Measurements from ENCODE around the gene PLEKHA5.
"Not testable (repeated sequence)": the region's sequence is repeated elsewhere in the genome, so short reads cannot be mapped to it uniquely, and the experiment has no call there.

PLEKHA5 gene, protein sequence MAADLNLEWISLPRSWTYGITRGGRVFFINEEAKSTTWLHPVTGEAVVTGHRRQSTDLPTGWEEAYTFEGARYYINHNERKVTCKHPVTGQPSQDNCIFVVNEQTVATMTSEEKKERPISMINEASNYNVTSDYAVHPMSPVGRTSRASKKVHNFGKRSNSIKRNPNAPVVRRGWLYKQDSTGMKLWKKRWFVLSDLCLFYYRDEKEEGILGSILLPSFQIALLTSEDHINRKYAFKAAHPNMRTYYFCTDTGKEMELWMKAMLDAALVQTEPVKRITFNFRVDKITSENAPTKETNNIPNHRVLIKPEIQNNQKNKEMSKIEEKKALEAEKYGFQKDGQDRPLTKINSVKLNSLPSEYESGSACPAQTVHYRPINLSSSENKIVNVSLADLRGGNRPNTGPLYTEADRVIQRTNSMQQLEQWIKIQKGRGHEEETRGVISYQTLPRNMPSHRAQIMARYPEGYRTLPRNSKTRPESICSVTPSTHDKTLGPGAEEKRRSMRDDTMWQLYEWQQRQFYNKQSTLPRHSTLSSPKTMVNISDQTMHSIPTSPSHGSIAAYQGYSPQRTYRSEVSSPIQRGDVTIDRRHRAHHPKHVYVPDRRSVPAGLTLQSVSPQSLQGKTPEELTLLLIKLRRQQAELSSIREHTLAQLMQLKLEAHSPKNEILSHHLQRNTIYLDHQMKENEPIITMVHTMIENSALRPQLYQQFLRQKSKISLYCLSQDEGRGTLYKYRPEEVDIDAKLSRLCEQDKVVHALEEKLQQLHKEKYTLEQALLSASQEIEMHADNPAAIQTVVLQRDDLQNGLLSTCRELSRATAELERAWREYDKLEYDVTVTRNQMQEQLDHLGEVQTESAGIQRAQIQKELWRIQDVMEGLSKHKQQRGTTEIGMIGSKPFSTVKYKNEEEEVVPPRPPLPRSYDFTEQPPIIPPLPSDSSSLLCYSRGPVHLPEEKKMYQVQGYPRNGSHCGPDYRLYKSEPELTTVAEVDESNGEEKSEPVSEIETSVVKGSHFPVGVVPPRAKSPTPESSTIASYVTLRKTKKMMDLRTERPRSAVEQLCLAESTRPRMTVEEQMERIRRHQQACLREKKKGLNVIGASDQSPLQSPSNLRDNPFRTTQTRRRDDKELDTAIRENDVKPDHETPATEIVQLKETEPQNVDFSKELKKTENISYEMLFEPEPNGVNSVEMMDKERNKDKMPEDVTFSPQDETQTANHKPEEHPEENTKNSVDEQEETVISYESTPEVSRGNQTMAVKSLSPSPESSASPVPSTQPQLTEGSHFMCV

DNA sequence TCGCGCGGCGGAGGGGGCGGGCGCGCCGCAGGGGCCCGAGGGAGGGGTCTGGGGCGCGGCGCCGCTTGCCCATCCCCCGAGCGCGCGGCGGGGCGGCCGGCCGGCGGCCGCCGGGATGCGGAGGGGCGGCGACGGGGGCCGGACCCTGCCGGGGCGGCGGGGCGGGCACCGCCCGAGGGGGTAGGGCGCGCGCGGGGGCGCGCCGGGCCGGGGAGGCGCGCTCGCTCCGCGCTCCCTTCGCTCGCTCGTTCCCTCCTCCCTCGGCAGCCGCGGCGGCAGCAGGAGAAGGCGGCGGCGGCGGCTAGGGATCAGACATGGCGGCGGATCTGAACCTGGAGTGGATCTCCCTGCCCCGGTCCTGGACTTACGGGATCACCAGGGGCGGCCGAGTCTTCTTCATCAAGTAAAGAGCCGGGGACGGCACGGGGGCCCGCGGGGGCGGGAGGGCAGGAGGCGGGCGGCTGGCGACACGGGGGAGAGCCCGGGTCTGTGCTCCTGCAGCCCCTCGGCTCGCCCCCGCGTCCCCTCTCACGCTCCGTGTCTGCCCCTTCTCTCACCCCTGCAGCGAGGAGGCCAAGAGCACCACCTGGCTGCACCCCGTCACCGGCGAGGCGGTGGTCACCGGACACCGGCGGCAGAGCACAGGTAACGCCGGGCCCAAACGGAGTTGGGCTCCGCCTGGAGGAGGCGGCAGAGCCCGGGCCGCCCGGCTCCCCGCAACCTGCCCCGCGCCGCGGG lies at the start of gene PLEKHA5:
Gene PLEKHA5 (plus strand): TSS at position 248 of the 738 bp plus-strand sequence. CDS start 67 bp downstream, at position 315.
- DNase-seq, result peak; percentile 66

DNA sequence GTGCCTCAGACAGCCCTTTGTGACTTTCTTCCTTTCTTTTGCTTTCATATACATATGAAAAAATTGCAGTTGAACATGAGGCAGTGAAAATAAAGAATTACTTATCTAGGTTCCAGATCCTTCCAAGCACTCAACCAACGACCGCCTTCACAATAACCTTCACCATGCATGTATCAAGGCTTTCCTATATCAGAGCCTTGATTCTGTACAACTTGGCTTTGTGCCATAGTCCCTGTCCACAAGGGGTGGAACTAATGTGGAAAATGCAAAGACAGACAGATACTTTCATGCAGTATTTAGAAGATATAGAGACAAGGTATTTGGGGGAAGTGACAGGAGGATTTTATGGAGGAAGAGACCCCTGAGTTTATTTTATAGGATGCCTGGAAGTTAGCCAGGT lies 48.6 kb upstream of the PLEKHA5 start:
- DNase-seq, result no peak

DNA sequence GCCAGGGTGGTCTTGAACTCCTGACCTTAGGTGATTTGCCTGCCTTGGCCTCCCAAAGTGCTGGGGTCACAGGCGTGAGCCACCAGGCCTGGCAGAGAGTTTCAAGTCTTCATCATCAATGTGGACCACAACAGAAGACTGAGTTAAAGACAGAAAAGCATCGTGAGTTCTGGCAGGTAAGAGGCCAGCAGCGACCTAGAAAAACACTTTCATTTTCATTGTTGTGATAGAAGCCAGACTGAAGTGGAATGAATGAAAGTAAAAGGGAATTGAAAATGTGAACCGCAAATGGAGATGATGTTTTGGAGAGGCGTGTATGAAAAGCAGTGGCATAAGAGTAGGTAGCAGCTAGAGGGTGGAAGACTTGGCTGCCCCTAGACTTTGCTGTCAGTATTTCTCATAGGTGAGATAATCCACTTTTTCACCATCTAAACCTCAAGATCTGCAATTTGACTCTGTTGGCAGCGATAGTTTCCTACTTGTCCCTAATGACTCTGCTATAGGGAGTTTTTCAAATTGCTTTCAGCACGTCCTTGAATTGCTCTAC lies 47.1 kb upstream of the PLEKHA5 start:
- DNase-seq, result no peak

DNA sequence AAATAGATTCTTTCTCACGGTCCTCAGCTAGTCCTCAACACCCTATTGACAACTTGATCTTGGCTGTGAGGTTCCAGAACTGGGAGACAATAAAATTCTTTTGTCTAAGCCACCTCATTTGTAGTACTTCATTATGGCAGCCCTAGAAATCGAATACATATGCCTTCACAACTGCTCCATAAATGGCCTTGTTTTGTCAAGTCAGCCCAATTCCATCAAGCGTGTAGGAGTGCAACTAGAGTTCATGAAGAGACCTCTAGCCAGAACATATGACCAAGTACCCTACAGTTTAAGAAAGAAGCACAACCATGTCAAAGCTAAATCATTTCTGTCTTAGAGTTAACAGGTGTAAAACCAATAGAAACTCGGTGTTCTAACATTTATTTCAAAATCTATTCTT lies 45.0 kb upstream of the PLEKHA5 start:
- DNase-seq, result no peak

DNA sequence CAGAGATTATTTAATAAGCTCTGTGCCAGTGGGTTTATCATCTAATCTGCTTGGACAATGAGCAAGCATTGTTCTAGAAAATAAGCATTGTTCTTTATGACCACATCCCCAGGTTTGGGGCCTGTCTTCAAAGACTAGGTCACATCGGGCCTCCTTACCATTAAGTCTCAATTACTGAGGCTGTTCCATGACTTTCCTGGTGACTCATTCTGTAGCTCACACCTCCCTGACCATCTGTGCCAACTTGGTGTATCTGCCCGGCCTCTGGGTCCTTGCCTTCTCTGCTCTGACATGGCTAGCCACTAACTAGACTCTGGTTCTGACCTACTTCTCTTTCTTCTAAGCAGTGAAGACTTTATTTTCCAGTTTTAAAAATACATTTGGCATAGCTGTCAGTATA lies 44.4 kb upstream of the PLEKHA5 start:
- no peak for DNase-seq

DNA sequence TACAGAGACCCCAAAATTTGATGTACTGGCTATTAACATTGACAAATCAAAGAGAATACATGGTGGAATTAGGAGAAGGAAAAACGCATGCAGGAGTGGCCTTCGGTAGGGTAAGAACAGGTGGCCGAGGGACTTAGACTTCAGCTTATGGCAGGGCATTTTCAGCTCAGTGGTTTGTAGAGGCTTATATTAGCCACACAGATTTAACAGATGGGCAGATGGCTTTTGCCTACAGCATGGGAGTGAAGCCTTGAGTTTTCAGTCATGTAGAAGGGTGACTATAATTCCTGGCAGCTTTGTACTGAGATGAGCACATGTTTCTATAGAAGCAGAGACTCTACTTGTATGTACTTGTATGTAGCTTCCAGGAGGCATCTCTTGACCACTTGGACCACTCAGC lies 40.9 kb upstream of the PLEKHA5 start:
- no peak for DNase-seq

DNA sequence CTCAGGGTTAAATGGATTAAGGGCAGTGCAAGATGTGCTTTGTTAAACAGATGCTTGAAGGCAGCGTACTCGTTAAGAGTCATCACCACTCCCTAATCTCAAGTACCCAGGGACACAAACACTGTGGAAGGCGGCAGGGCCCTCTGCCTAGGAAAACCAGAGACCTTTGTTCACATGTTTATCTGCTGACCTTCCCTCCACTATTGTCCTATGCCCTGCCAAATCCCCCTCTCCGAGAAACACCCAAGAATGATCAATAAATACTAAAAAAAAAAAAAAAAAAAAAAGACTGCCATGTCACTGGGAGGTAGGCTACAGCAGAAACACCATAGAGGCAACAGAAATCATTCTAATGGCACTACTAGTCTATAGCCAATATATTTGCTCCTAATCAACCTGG lies 37.1 kb upstream of the PLEKHA5 start:
- DNase-seq, result not testable (repeated sequence)

DNA sequence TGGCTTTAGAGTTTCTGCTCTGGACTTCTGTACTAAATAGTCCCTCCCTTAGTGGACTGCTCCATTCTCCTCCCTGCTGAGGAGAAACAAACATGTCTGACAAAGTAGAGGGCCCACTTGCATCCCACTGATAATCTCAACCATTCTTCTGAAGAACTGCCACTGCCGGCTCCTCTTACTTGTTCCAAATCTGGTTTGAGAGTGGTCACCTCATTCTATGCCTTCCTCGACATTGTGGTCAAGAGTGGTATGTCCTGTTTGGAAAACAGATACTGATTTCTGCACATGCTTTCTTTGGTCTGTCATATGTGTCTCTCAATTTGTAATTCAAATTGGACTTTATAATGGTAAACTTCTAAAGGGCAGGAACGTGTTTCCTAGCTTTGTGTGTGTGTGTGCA lies 36.3 kb upstream of the PLEKHA5 start:
- DNase-seq, result no peak

DNA sequence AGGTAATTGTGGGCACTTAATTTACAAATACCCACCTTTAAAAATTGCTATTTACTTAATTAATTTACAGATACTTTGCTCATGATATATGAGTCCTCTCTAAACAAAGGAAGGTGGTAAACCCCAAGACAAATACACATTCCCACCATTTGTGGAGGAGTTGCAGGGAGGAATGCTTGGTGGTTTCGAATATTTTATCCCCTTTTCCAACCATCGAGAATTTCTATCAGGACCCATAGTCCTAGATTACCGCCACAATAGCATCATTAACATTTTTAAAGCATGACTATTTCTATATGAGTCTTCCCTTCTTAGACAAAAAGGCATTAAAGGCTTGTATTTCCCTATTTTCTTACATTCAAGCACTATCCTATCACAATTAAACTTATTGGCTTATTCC lies 34.2 kb upstream of the PLEKHA5 start:
- DNase-seq, result no peak

DNA sequence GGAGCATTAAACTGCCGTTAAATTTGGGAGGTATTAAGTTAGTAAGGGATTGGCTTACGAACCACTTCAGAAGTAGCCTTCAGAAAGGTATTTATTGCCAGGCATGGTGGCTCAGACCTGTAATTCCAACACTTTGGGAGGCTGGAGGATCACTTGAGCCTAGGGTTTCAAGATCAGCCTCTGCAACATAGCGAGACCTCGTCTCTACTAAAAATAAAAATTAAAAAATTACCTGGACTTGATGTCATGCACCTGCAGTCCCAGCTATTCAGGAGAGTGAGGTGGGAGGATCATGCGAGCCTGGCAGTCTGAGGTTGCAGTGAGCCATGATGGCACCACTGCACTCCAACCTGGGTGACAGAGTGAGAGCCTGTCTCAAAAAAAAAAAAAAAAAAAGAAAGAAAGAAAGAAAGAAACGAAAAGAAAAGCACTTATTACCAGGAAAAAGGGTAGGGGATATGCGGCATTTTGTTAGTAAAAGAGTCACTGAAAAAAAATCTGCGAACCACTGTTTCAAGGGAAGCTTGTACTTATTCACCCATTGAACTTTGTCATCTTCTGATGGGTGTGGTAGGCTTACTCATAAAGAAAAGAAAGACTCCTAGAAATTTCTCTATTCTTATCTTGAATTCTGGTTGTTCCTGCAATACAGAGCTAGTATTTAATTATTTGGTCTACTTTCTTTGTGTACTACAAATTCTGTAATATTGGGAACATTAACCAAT lies 33.6 kb upstream of the PLEKHA5 start:
- DNase-seq, result no peak

DNA sequence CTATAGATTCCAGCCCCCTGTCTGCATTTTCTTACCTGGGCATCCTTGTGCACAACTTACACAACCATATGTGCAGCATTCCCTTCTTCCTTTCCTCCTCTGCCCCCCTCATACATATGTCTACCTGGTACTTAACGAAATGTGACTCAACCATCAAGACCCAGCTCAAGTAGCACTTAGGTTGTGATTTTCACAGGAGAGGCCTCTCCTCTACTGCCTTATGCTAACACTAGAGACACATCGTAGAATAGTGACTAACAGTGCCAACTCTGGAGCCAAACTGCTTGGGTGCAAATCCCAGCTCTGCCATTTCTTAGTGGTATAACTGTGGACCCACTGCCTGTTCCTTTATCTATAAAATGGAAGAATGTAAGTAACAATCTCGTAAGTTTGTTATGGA lies 24.1 kb upstream of the PLEKHA5 start:
- no peak for DNase-seq

DNA sequence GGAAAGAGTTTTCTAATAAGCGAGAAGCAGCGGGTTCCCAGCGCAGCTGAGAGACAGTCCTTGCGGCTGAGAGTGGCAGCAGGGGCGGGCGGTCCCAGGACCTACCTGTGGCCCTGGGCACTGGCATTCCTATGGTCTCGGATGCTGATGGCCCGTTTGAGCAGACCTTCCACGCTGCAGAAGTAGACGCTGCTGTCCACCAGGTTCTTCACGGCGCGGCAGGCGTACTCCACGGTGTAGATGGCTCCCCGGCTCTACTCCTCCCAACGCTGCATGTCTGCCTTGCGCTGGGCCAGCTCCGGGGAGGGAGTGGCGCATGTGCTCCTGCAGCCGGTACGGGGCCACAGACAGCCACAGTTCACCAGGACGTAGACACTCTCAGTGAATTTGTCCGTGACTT lies 21.8 kb upstream of the PLEKHA5 start:
- DNase-seq, result no peak

DNA sequence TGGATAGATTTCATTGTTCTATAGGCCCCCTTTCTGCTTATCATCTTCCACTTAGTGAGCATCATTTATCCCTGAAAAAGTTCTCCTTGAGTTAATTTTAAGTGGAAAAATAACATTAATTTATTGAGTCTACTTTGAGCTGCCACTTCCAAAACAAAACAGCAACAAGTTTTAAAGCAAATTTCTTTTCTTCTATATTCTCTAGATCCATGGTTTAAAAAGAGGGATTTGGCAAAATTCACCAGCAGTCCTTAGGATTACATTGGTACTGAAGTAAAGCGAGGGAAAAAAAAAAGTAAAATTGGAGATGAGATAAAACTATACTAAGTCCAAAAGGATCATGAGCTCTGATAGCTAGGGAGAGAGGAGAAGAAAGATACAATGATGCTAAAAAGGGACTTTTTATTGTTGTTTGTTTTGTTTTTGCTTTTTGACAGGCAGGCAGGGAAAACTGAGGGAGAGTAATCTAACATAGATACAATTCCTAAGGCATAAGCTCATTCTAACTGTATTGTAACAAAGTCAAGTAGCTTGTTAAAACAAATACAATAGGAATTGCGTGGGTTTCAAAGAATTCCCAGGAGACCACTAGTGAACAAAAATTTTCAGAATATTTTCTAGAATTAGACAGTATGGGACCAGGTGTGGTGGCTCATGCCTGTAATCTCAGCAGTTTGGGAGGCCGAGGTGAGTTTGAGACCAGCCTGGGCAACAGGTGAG lies 19.2 kb upstream of the PLEKHA5 start:
- no peak for DNase-seq

DNA sequence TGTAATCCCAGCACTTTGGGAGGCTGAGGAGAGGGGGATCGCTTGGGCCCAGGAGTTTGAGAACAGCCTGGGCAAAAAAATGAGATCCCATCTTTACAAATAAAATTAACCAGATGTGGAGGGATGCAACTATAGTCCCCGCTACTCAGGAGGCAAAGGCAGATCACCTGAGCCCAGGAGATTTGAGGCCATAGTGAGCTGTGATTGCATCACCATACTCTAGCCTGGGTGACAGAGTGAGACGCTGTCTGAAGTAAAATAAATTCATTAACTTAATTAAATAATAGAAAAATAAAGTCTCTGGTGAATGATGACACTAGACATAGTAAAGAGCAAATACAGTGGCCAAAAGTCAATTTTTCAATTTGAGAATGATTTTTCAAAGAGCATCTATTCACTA lies 16.1 kb upstream of the PLEKHA5 start:
- DNase-seq, result no peak

DNA sequence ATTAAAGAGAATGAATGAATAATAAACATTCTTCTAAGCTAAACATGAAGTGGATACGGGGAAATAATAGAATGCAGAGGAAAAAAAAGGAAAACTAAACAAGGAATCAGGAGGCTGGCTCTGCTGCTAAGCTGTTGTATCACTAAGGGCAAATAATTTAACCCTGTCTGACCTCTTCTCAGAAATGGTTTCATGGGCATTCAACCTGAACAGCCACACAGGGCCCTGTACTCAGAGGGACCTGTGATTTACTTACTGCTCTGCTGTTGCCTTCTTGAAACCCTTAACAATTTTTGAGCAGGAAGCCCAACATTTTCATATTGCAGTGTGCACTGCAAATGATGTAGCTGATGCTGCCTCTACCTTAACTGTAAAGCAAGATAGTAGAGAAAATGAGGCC lies 14.2 kb upstream of the PLEKHA5 start:
- DNase-seq, result no peak

DNA sequence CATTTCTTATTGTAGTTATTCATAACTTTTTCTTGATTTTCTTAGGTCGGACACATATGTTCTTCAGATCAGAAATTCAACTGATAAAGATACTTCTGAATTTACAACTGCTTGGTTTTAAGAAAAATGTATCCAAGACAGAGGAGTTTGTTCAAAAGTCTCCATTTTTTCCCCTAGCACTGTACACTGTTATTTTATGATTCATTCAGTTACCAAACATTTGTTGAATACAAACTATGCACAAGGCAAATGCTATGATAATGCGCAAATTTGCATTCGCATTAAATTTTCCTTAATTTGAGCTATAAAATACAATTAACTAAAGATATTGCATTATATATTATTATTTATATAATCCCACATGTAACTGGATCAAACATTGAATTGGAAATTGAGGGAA lies 10.1 kb upstream of the PLEKHA5 start:
- DNase-seq, result no peak

DNA sequence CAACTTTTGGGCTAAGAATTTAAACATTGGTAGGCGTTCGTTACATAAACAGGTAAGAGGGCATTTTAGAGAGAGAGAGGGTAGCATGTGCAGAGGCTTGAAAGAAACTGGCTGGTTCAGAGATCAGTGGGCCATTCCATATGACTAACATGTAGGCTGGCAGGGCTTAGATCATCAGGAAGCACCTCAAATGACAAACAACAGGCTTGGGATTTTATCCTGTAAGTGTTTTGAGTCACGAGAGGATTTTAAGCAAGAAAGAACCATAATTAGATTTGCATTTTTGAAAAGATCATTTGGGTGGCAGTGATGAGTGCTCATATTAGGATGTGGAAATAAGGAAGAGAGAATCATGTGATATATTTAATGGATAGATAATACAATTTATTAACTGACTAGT lies 8.7 kb upstream of the PLEKHA5 start:
- no peak for DNase-seq

DNA sequence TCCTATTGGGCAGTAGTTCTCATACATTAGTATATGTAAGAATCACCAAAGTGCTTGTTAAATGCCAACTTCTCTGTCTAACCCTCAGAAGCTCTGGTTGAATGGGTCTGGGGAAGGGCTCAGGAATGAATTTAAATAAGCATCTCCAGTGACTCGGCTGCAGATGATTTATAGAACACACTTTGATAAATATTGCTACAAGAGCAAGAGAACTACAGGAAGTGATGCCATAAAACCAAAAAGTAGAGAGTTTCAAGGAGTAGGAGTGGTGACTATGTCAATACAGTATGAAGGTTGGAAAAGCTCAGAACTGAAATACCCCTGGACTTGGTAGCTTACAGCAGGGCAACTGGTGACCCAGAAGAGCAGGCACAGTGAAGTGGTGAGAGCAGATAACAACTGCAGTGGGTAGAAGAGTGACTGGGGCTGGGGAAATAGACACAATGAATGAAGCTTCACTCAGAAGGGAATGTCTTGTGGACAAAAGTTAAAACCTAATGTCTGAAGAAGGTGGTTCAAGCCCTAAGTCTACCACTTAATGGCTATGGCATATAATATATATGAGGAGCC lies 8.0 kb upstream of the PLEKHA5 start:
- no peak for DNase-seq

DNA sequence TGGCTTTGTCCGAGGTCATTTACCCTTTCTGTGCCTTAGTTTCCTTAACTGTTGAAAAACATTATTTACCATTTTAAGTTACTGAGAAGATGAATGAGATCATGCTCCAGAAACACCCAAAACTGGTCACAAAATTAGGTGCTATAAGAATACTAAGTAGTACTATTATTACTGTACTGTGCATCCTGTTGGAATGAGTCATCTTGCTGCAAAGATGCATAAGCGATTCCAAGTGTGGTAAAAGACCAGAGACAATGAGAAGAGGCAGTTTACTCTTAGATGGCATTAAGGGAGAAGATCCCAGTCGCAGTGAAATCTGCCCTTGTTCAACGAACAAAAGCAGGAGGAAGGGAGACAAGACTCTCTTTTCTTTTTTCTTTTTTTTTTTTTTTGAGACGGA lies 4.2 kb upstream of the PLEKHA5 start:
- peak; percentile 68 for DNase-seq

DNA sequence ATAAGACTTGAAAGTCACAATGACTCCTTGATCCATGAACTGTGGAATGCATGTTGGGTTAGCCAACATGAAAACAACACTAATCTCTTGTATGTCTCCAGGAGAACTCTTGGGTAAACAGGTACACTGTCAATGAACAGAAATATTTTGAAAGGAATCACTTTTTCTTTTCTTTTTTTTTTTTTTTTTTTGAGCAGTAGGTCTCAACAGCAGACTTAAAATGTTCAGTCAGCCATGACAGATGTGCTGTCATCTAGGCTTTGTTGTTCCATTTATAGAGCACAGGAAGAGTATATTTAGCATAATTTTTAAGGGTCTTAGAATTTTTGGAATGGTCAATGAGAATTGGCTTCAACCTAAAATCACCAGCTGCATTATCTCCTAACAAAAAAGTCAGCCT lies 2.3 kb upstream of the PLEKHA5 start:
- no peak for DNase-seq

DNA sequence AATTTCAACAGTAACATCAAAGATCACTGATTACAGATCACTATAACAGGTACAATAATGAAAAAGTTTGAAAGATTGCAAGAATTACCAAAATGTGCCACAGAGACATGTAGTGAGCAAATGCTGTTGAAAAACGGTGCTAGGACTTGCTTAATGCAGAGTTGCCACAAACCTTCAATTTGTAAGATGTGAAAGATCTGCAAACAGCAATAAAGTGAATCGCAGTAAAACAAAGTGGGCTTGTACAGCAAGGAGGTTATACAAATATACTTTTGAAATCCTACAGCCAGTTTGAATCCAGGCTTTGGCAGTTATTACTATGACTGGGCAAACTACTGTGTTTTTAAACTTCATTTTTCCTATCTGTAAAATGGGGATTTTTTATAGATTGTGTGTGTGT lies 1.0 kb upstream of the PLEKHA5 start:
- no peak for DNase-seq
